Measurements from ENCODE around the gene FOCAD.

The FOCAD gene

DNA sequence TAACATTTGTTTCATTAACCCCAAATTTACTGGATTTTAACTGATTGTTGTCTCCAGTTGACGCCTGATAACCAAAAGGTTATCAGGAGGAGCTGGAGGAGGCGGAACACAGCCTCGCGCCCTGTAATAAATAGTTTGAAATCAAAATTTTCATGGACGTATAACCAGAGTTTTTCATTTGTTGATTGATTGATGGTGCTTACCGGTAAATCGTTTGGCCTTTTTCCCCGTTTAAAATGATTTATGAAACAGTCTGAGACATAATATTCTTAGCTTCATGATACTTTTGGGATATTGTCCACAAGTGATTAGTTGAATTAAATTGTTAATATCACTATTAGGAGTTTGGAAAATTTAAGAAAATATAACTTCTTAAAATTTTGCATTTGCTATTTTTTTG lies 1.7 kb downstream of the FOCAD start:
- TF ChIP-seq, protein P1, sequence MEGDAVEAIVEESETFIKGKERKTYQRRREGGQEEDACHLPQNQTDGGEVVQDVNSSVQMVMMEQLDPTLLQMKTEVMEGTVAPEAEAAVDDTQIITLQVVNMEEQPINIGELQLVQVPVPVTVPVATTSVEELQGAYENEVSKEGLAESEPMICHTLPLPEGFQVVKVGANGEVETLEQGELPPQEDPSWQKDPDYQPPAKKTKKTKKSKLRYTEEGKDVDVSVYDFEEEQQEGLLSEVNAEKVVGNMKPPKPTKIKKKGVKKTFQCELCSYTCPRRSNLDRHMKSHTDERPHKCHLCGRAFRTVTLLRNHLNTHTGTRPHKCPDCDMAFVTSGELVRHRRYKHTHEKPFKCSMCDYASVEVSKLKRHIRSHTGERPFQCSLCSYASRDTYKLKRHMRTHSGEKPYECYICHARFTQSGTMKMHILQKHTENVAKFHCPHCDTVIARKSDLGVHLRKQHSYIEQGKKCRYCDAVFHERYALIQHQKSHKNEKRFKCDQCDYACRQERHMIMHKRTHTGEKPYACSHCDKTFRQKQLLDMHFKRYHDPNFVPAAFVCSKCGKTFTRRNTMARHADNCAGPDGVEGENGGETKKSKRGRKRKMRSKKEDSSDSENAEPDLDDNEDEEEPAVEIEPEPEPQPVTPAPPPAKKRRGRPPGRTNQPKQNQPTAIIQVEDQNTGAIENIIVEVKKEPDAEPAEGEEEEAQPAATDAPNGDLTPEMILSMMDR (IDR thresholded peaks at IDR 0.05): no peak

DNA sequence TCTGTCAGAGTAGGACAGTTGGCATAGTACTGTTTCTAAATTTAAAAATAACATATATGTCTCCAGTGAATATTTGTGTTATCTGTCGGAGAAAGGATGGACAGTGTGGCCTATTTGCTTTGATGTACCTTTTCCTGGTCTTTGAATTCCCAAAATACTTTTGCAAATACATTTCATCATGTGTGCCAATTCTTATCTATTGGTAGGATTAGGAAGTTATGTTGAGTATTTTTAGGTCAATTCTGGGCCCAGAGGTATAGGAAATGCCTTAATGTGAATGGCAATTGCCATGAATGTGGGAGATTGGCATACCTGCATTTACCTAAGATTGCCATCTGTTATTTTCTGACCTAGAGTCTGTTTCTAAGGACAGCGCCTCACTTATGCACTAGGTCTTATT lies 5.8 kb downstream of the FOCAD start:
- TF ChIP-seq, protein P1 (IDR thresholded peaks at IDR 0.05): no peak

GRCh38 chr9:20692554-20692953 lies 8.5 kb downstream of the FOCAD start:
- TF ChIP-seq, protein P1 (IDR thresholded peaks at IDR 0.05): no peak

DNA sequence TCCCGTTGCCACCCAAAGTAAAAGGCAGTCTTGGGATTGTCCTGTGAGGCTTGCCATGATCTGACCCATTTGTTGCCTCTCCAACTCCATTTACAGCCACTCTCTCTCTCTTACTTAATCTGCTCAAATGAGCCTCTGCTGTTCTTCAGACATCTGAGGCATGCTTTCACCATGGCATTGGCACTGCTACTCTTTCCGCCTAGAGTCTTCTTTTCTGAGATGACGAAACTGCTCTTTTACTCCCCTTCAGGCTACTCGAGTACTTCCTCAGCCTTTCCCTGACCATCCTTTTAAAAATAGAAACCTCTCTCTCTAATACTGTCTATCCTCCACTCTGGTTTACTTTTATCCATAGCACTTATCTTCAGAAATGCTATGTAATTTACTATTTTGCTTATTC lies 9.0 kb downstream of the FOCAD start:
- TF ChIP-seq, protein P1 (IDR thresholded peaks at IDR 0.05): no peak

- TF ChIP-seq, protein P1 (IDR thresholded peaks at IDR 0.05): no peak
These were observed 10.2 kb downstream of the FOCAD start for GRCh38 chr9:20694248-20694647.

DNA sequence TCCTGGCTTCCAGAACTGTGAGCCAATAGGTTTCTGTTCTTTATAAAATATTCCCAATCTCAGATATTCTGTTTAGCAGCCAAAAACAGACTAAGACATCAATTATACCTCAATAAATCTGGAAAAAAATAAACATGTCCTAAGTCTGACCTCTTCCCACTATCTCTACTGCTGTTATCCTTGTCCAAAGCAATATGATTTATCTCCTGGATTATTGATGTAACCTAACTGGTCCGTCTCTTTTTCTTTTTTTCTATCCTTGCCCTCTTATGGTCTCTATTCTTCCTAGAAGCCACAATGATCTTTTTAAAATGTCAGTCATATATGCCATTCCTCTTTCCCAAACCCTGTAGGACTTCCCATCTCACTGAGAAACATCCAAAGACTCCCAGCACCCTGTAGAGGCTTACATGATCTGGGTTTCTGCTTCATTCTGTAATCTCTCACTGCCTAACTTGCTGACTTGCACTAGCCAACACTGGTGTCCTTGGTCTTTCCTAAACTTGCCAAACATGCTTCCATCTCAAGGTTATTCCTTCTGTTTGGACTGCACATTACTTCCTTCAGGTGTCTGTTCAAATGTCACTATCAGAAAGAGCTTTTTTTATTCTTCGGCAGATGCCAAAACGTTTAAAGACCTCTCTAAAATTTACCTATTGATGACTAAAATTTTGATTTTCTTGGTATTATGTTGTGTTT lies 13.1 kb downstream of the FOCAD start:
- TF ChIP-seq, protein P1 (IDR thresholded peaks at IDR 0.05): no peak

- TF ChIP-seq, protein P1 (IDR thresholded peaks at IDR 0.05): no peak
These were observed 14.7 kb downstream of the FOCAD start for GRCh38 chr9:20698782-20699181.

- TF ChIP-seq, protein P1 (IDR thresholded peaks at IDR 0.05): no peak
These were observed 17.0 kb downstream of the FOCAD start for GRCh38 chr9:20701060-20701459.

Data from LNCAP (cell line).